Mucosa of rectum (tissue), 2 donors: ENCODE measurements around the gene RCSD1.
"Not testable (repeated sequence)": the region's sequence is repeated elsewhere in the genome, so short reads cannot be mapped to it uniquely, and the experiment has no call there.

Experiments used
- H3K27ac ChIP-seq, 2 donors: one replicate each; pipeline ENCODE4 v1.7.0; 2013; ENCODE audit warnings: inconsistent platforms in 2 of 2, low read depth in 2 of 2, low read length in 2 of 2
- H3K27me3 ChIP-seq, 2 donors: one replicate each; pipeline ENCODE4 v1.7.0; 2013; ENCODE audit warnings: low read length in 2 of 2; ENCODE audit not compliant: control insufficient read depth in 2 of 2, insufficient read depth in 2 of 2
- H3K36me3 ChIP-seq, 2 donors: one replicate each; pipeline ENCODE4 v1.7.0; 2013; ENCODE audit warnings: low read length in 2 of 2; ENCODE audit not compliant: control insufficient read depth in 2 of 2, insufficient read depth in 2 of 2
- H3K4me1 ChIP-seq, 2 donors: one replicate each; pipeline ENCODE4 v1.7.0; 2013; ENCODE audit warnings: low read length in 2 of 2, mild to moderate bottlenecking in 1 of 2; ENCODE audit not compliant: control insufficient read depth in 2 of 2, insufficient read depth in 2 of 2
- H3K4me3 ChIP-seq, 2 donors: one replicate each; pipeline ENCODE4 v1.7.0; 2013; ENCODE audit warnings: low read length in 2 of 2
- H3K9ac ChIP-seq, 2 donors: one replicate each; pipeline ENCODE4 v1.7.0; 2013; ENCODE audit warnings: low read length in 2 of 2, low read depth in 1 of 2, mild to moderate bottlenecking in 1 of 2
- H3K9me3 ChIP-seq, 2 donors: one replicate each; pipeline ENCODE4 v1.7.0; 2013; ENCODE audit warnings: low read length in 2 of 2; ENCODE audit not compliant: control insufficient read depth in 2 of 2
- donor health status: healthy.
- donor health status: Normal muscosa, but diverticular disease.

The RCSD1 gene

DNA sequence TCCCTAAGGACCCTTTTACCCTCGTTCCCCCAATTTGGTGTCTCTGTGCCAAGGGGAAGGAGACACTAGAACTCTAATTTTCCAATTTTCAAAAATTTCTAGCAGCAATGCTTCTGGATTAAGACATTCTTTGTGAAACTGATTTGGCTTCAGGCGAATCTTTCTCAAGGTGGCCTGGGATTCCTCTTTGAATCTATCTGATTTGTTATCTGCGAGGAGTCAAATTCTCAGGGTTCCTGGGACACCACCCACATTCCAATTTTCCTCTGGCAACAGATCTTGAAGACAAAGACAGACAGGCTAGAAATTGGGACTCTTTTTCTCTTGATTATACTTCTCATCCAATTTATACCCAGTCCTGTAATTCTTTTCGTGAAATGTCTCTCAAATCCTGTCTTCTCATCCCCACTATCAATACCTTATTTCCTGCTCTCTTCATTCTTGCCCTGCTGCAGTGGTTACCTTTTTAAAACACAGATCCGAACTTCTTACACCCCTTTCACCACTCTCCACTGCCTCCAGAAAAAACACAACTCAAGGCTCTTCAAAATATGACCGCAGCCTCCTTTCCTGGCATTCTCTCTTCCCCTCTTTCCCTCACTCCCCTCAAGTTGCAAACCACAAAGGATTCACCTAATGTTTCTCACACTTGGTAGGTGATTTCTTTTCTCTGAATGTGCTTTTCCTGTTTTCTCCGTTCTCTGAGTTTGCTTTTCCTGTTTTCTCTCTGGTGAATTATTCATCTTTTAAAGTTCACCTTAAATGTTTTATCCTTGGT, 89.1 kb downstream of the RCSD1 start:
- Histone ChIP-seq H3K9ac (no peak overlapping the region), H3K4me3 (no peak overlapping the region), H3K9me3 (no peaks in the 10 kb centered on the region), H3K27me3 (no peaks in the 10 kb centered on the region), H3K4me1 (peaks cover 21 to 31% of the 10 kb centered on the region in 2 donors), H3K27ac (no peak overlapping the region), H3K36me3 (no peaks in the 10 kb centered on the region)

DNA sequence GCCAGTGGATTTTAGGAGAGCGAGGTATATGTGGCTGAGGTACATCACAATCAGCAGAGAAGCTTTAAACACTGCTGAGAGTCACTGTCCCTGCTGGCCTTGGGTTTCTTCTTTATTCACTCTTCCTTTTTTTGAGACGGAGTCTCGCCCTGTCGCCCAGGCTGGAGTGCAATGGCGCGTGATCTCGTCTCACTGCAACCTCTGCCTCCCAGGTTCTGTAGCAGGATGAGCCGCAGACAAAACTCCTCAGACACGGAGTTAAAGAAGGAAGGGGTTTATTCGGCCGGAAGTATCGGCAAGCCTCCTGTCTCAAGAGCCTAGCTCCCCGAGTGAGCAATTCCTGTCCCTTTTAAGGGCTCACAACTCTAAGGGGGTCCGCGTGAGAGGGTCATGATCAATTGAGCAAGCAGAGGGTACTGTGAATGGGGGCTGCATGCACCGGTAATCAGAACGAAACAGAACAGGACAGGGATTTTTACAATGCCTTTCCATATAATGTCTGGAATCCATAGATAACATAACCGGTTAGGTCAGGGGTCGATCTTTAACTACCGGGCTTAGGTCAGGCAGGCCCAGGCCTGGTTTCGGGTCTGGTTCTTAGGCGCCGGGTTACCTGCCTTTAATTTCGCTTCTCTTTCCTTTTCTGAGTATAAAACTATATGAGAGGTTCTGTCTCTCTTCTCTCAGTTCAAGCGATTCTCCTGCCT, 89.8 kb downstream of the RCSD1 start:
- H3K4me1 ChIP-seq: peaks cover 21 to 31% of the 10 kb centered on the region in 2 donors
- not testable (repeated sequence) for H3K9ac ChIP-seq, H3K27ac ChIP-seq, H3K36me3 ChIP-seq, H3K4me3 ChIP-seq, H3K27me3 ChIP-seq, H3K9me3 ChIP-seq

DNA sequence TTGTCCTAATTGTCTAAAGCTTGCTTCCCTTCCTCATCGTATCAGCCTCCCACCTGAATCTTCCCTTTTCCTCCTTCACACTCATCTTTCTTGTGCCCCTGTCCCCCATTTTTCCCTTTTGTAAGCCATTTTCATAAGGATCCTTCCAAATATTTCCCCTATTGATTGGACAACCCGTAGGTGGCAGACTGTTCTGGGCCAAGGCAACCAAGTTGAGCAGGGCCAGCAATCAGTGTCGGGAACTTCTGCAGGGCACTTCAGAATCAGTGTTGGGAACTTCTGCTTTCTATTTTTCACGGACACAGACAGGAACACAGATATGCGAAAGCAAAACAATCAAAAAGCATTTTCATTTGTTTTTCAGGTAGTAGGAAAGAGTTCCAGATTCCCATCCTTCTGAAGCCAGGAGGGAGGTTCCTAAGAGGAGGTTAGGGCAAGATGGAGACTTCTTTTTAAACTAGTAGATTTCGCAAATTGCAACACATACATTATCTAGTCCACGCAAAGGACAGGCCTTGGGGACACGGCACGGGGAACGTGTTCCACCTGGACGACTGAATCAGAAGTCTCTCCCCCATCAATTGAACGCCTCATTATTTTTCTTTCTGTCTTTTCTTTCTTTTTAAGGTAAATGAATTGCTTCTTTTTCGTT, 91.1 kb downstream of the RCSD1 start:
- H3K9ac ChIP-seq: peak overlapping the region; percentile 88 to 89
- H3K36me3 ChIP-seq: no peaks in the 10 kb centered on the region
- H3K4me1 ChIP-seq: peaks cover 17 to 29% of the 10 kb centered on the region in 2 donors
- H3K27ac ChIP-seq: peak overlapping the region; percentile 89
- no peaks in the 10 kb centered on the region for H3K27me3 ChIP-seq
- H3K9me3 ChIP-seq: no peaks in the 10 kb centered on the region
- H3K4me3 ChIP-seq: peak overlapping the region; percentile 87 to 89

DNA sequence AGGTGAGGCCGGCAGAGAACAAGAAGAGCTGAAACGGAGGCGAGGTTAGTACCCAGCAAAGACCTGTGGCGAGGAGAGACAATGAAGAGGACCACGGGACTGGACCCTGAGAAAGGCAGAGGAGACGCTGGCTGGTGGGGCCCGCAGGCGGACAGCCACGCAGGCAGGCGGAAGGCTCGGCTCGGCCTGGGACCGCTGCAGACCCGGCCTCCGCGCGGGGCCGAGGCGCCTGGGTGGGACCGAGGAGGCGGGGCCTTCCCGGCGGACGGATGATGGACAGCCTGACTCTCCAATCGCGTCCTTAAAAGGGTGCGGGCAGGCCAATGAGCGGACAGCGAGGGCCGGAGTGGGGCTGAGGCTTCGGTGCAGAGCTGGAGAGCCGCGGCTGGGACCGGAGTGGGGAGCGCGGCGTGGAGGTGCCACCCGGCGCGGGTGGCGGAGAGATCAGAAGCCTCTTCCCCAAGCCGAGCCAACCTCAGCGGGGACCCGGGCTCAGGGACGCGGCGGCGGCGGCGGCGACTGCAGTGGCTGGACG, 91.7 kb downstream of the RCSD1 start, which contains the start of gene MPZL1:
Gene MPZL1, plus strand, starts transcription at position 366 of the 535 bp plus-strand sequence. CDS start 170 bp downstream, outside the sequence.
- Histone ChIP-seq H3K27me3 (no peaks in the 10 kb centered on the region), H3K9me3 (no peaks in the 10 kb centered on the region), H3K4me1 (peaks cover 17 to 29% of the 10 kb centered on the region in 2 donors), H3K27ac (peak within 1 kb of the TSS; percentile 89), H3K9ac (peak within 1 kb of the TSS; percentile 88 to 89), H3K4me3 (peak within 1 kb of the TSS; percentile 87 to 89), H3K36me3 (no peaks in the 10 kb centered on the region)

DNA sequence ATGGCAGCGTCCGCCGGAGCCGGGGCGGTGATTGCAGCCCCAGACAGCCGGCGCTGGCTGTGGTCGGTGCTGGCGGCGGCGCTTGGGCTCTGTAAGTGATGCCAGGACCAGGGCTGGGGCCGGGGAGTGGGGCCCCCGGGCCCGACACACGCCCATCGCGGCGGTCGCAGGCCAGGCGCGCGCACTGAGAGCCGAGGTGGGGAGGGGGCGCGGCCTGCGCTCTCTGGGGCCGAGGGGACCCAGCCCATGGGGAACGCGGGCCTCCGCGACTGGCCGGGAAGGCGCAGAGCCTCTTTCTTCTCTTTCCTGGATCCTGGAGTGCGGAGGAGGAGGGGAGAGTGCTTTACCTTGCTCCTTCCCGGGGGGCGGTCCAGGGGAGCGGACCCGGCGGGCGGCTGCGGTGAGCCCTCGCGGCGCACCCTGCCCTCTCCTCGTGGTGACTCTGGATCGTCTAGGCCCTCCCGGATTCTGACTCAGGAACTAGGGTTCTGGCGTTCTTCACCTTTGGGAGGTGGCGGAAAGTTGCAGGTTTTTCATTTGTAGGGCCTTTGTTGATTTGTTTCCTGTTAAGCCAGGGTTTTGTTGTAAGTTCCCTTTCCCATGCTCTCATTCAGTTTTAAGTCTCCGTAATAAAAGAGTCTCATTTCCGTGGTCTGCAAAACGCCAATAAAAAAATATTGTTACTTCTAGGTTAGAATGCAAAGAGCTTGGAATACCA, 92.3 kb downstream of the RCSD1 start:
- Histone ChIP-seq H3K4me1 (peaks cover 17 to 29% of the 10 kb centered on the region in 2 donors), H3K27ac (peak overlapping the region; percentile 89), H3K9me3 (no peaks in the 10 kb centered on the region), H3K9ac (peak overlapping the region; percentile 78 to 88), H3K4me3 (peak overlapping the region; percentile 87 to 89), H3K27me3 (no peaks in the 10 kb centered on the region), H3K36me3 (no peaks in the 10 kb centered on the region)

DNA sequence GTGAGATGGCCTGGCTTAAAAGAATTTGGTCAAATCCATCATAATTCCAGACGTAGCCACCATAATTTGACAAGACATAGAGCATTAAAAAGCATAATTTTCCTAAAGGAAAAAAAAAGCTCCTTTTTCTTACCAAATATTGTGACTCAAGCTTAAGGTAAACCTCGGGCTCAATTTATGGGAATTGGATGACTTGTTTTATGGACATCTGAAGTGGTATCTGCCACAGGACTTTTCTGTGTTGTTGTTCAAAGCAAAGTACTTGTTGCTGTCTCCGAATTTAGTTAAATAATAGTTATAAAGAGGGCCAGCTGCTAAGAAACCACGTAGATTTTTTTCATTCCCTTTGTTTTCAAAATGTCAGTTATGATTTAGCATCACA, 92.8 kb downstream of the RCSD1 start:
- Histone ChIP-seq H3K27ac (peak overlapping the region; percentile 89), H3K9me3 (no peaks in the 10 kb centered on the region), H3K36me3 (no peaks in the 10 kb centered on the region), H3K4me3 (peak overlapping the region; percentile 87 to 89), H3K9ac (peak overlapping the region; percentile 78 to 88), H3K27me3 (no peaks in the 10 kb centered on the region), H3K4me1 (peaks cover 17 to 29% of the 10 kb centered on the region in 2 donors)

DNA sequence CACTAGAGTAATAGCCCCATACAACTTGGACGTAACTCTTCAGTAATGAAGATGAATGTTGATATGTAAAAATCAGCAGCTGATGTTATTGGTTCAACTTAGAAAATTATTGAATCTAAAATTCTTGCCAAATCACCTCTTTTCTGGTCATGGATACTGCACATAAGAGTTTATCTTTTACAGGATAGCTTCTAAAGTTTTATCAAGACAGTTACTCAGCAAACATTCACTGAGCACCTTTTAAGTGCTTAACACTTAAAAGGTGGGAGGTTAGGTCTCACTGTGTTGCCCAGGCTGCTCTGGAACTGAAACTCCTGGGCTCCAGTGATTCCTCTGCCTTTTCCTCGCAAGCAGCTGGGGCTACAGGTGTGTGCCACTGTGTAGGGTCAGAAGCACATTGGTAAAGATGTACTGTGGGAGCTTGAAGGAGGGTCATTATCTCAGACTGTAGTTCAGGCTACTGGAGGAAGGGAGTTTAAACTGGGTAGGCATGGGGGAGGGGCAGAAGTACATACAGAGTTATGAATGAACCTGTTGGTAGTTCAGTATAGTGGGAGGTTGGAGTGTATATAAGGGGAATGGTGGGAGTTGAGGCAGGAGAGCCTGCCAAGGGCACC, 93.8 kb downstream of the RCSD1 start:
- Histone ChIP-seq H3K9me3 (no peaks in the 10 kb centered on the region), H3K27me3 (no peaks in the 10 kb centered on the region), H3K9ac (peak overlapping the region in 1 of 2 donors; percentile 88), H3K36me3 (no peaks in the 10 kb centered on the region), H3K4me3 (peak overlapping the region in 1 of 2 donors; percentile 14), H3K27ac (no peak overlapping the region), H3K4me1 (peaks cover 17 to 29% of the 10 kb centered on the region in 2 donors)

DNA sequence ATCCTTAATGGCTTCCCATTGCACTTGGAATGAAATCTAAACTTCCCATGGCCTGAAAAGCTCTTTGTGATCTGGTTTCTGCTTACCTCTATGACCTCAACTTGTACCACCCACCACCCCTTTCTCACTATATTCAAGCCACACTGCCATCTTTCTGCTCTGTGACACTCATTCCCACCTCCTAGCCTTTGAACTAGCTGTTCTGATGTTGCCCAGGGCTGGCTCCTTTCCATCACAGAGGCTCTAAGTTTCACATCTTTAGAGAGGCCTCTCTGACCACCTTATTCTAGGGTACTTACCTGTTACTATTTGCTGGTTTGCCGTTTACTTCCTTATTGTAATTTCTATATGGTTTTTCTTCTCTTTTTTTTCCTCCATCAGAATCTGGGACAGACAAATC, 96.0 kb downstream of the RCSD1 start:
- Histone ChIP-seq H3K9ac (no peak overlapping the region), H3K4me1 (peaks cover 13 to 27% of the 10 kb centered on the region in 2 donors), H3K9me3 (no peaks in the 10 kb centered on the region), H3K4me3 (no peak overlapping the region), H3K27ac (no peak overlapping the region), H3K36me3 (peaks cover 4 to 6% of the 10 kb centered on the region in 2 donors), H3K27me3 (no peaks in the 10 kb centered on the region)

DNA sequence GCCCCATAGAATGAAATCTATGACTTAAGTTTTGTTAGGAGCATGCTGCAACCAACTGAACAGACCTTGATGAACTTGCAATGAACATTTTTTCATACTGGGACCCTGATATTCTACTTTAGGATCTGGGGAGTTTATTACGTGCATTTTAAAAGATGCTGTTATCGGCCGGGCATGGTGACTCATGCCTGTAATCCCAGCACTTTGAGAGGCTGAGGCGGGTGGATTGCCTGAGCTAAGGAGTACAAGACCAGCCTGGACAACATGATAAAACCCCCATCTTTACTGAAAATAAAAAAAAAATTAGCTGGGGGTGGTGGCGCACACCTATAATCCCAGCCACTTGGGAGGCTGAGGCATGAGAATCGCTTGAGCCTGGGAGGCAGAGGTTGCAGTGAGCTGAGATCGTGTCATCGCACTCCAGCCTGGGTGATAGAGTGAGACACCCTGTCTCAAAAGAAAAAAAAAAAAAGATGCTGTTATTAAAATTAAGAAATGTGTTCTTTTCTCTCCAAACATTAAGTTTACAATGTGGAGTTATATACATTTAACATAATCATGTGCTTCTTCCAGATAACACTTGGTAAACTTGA, 98.9 kb downstream of the RCSD1 start:
- Histone ChIP-seq H3K9me3 (no peaks in the 10 kb centered on the region), H3K9ac (no peak overlapping the region), H3K27me3 (no peaks in the 10 kb centered on the region), H3K4me3 (no peak overlapping the region), H3K4me1 (peaks cover 4 to 8% of the 10 kb centered on the region in 2 donors), H3K27ac (no peak overlapping the region), H3K36me3 (peaks cover 4 to 6% of the 10 kb centered on the region in 2 donors)
